ENCODE data around the gene SF3B2. TPM values are rescaled to one million over a fixed set of nuclear protein-coding genes. Genes with fewer than 3 reads are reported as not detected.

Gene SF3B2
- total RNA-seq, 2 experiments from 2014 or later: 185 to 260 TPM

- peak overlapping the region; percentile 32; the same call in 1 of the 2 replicates for H2AFZ ChIP-seq (ENCODE audit: low read length)
- peak overlapping the region; percentile 60 for H3K27ac ChIP-seq (ENCODE audit: low read depth, low read length, poor library complexity, severe bottlenecking)
- no peak for TF ChIP-seq EZH2phosphoT487 (IDR thresholded peaks at IDR 0.05; ENCODE audit: borderline replicate concordance, low read depth, low read length)
- no peak for TF ChIP-seq CTCF (conservative IDR thresholded peaks at IDR 0.05; ENCODE audit: low read length)
- H3K4me2 ChIP-seq (ENCODE audit: low read length): peak overlapping the region; percentile 75
- peaks cover 26% of the 10 kb centered on the region for H3K79me2 ChIP-seq (ENCODE audit: insufficient read depth, low read depth, low read length)
- DNase-seq (ENCODE audit: low spot score): no peak
- H4K20me1 ChIP-seq (ENCODE audit: insufficient read depth, low read length): no peaks in the 10 kb centered on the region
- no TSS peak for BruUV-seq (replicated peaks)
- H3K4me3 ChIP-seq (ENCODE audit: low read depth, low read length, poor library complexity, severe bottlenecking): peak overlapping the region; percentile 83
- peaks cover 22% of the 10 kb centered on the region for H3K4me1 ChIP-seq (ENCODE audit: insufficient read depth, low read length, poor library complexity, severe bottlenecking)
- H3K9me2 ChIP-seq (ENCODE audit: insufficient read depth, low read length): no peaks in the 10 kb centered on the region
- intact Hi-C loops (cut with micrococcal nuclease; ENCODE audit: unreplicated experiment): loop anchor here (5.0 kb wide), 2 partner anchors 48 to 158 kb away; partner anchors contain the start of genes BANF1, CCDC85B and EIF1AD
- peaks cover 31% of the 10 kb centered on the region for H3K36me3 ChIP-seq (ENCODE audit: insufficient read depth, low read length)
- POLR2A ChIA-PET: interaction anchor here (0.8 to 3.0 kb wide), 4 partner anchors 13 to 238 kb away, joined by 3 to 20 read pairs (median 8); partner anchors contain the start of gene YIF1A
- CTCF ChIA-PET (ENCODE audit: unreplicated experiment): interaction anchor here (0.6 kb wide), 1 partner anchor 8 kb away, joined by 4 read pairs; no protein-coding TSS in a partner anchor
- no peaks in the 10 kb centered on the region for H3K9me3 ChIP-seq (ENCODE audit: low read length)
These were observed 1.5 kb upstream of the SF3B2 start for GRCh38 chr11:66050581-66051231.

DNA sequence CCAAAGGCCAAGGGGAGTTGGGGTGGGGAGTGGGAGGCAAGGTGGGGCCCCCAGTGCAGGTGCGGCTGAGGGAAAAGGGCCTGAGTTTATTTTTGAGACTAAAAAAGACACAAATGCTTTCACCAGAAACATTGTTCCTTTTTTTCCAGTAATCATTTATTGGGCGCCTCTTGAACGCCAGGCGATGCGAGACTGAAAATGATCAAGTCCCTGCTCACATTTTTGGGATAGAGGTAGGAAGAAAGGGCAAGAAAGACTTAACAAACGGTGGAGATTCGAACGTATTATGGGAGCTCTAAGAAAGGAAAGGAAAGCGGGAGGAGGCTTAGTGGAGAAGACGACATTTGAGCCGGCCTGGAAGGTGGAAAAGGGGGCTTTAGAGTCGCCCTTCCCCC is 796 bp upstream of the SF3B2 start:
- TF ChIP-seq EZH2phosphoT487 (IDR thresholded peaks at IDR 0.05; ENCODE audit: borderline replicate concordance, low read depth, low read length): no peak
- no peak for TF ChIP-seq CTCF (conservative IDR thresholded peaks at IDR 0.05; ENCODE audit: low read length)
- peak overlapping the region; percentile 32; the same call in 1 of the 2 replicates for H2AFZ ChIP-seq (ENCODE audit: low read length)
- H3K27ac ChIP-seq (ENCODE audit: low read depth, low read length, poor library complexity, severe bottlenecking): peak overlapping the region; percentile 60
- H3K4me1 ChIP-seq (ENCODE audit: insufficient read depth, low read length, poor library complexity, severe bottlenecking): peaks cover 21% of the 10 kb centered on the region
- no peaks in the 10 kb centered on the region for H3K9me3 ChIP-seq (ENCODE audit: low read length)
- peaks cover 37% of the 10 kb centered on the region for H3K36me3 ChIP-seq (ENCODE audit: insufficient read depth, low read length)
- no peak for DNase-seq (ENCODE audit: low spot score)
- ChIA-PET CTCF (ENCODE audit: unreplicated experiment) (interaction anchor here (0.6 to 0.9 kb wide), 2 partner anchors 9 to 20 kb away, joined by 4 read pairs; no protein-coding TSS in a partner anchor), POLR2A (interaction anchor here (0.8 to 3.0 kb wide), 4 partner anchors 12 to 238 kb away, joined by 3 to 20 read pairs (median 8); partner anchors contain the start of gene YIF1A)
- intact Hi-C loops (cut with micrococcal nuclease; ENCODE audit: unreplicated experiment): loop anchor here (5.0 kb wide), 2 partner anchors 49 to 159 kb away; partner anchors contain the start of genes BANF1, CCDC85B and EIF1AD
- peak overlapping the region; percentile 83 for H3K4me3 ChIP-seq (ENCODE audit: low read depth, low read length, poor library complexity, severe bottlenecking)
- BruUV-seq (replicated peaks): TSS peak; percentile 96
- H3K79me2 ChIP-seq (ENCODE audit: insufficient read depth, low read depth, low read length): peaks cover 26% of the 10 kb centered on the region
- H3K9me2 ChIP-seq (ENCODE audit: insufficient read depth, low read length): no peaks in the 10 kb centered on the region
- H4K20me1 ChIP-seq (ENCODE audit: insufficient read depth, low read length): no peaks in the 10 kb centered on the region
- H3K4me2 ChIP-seq (ENCODE audit: low read length): peak overlapping the region; percentile 75

All from OCI-LY7 (cell line).